Activated T-cell treated with anti-CD3 and anti-CD28 coated beads for 4 hours (primary cell): ENCODE data around the gene TUBA4B.

Experiments used
- DNase-seq: peaks from one replicate; pipeline ENCODE4 v3.0.0-alpha.2; 2020

Gene TUBA4B

GRCh38 chr2:219252900-219253752 is at the start of gene TUBA4B:
Gene TUBA4B, plus strand, starts transcription at chr2:219253243. Its CDS starts 165 bp downstream, at chr2:219253408.
- DNase-seq: peak; percentile 27

DNA sequence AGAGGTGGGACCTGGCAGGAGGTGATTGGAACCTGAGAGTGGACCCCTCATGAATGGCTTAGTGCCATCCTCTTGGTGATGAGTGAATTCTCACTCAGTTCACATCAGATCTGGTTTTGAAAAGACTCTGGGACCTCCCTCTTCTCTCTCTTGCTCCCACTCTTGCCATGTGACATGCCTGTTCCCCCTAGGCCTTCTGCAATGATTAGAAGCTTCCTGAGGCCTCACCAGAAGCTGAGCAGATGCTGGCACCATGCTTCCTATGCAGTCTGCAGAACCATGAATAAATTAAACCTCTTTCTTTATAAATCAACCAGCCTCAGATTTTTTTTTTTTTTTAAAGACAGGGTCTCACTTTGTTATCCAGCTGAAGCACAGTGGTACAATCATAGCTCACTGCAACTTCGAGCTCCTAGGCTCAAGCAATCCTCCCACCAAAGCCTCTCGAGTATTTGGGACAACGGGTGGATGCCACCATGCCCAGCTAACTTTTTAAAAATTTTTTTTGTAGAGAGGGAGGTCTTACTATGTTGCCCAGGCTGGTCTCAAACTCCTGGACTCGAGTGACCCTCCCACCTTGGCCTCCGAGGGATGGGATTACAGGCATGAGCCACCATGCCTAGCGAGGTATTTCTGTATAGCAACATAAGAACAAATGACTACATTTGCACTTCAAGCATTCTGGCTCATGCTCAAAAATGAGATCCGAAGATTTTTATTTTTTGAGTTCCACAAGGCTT is 48.4 kb upstream of the TUBA4B start:
- no peak for DNase-seq

GRCh38 chr2:219205165-219205538 is 47.9 kb upstream of the TUBA4B start:
- no peak for DNase-seq

DNA sequence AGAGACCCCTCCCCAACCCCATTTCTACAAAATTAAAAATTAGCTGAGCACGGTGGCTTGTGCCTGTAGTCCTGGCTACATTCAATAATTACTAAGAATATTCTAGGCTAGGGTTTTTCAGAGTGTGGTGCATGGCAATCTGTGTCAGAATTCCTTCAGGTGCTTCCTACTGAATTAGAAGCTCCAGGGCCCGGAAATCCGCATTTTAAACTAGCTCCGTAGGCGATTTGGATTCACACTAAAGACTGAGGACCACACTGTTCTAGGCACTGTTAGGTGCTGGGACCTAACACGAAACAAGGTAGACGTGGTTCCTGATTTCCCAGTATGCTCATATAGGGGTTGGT is 47.1 kb upstream of the TUBA4B start:
- no peak for DNase-seq

DNA sequence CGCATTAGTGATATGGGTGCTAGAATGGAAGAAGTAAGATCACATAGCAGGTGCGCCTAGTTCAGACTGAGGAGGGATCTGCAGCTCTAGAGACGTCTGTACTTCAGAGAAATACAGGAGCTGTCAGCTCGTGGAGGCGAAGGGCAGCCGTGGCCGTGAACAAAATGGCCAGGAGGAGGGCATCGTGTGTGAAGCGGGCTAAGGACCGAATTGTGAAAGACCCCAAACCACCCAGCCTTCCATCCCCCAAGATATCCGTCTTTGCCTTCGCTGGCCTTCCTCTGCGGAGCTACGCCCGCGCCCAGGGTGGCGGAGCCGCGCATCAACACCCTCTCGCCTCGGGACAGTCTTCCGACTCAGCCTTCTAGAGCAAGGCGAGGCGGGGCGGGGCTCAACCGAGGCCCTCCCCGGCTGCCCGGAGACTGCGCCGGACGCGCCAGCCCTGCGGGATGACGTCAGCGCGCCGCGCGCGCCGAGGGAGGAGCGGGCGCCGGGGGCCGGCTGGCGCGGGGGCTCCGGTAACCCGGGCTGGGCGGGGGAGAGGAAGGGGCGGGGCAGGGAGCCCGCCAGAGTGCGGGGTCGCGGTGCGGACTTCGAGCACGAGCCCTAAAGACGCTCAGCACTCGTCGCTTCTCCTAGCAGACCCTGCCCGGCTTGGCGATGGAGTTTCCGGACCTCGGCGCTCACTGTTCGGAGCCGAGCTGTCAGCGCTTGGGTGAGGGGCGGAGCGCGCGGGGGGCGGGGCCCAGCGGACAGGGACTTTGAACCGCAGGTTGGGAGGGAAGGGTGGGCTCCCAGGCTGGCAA is 46.5 kb upstream of the TUBA4B start, which contains the start of gene ZFAND2B:
Gene ZFAND2B, plus strand, starts transcription at position 455 of the 806 bp plus-strand sequence. Its CDS starts 206 bp downstream, at position 661.
- peak; percentile 92 for DNase-seq

DNA sequence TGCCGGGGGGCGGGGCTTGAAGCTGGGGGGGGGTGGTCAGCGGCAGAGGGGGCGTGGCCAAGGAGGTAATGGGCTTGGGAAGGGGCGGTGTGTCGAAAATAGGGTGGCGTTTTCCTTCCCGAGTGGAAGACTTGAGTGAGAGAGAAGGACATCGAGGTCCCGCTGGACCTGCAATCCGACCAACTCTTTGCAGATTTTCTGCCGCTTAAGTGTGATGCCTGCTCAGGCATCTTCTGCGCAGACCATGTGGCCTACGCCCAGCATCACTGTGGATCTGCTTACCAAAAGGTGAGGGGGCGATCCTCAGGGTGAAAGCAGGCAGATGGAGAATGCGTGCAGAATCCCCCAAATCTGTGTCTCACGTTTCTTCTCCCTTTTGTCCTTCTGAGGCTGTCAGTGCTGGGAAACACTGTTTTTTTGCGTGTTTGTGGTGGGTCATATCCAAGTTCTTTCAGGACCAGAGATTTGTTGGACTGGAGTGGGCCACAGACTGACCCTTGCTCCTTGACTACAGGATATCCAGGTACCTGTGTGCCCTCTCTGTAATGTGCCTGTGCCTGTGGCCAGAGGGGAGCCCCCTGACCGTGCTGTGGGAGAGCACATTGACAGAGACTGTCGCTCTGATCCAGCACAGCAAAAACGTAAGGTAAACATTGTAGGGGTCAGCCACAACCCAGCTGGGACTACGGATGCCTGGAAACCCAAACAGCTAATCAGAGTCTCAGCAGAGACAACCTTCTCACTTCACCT is 45.7 kb upstream of the TUBA4B start:
- DNase-seq: no peak

- DNase-seq: no peak
Measured at GRCh38 chr2:219207884-219208740, 44.9 kb upstream of the TUBA4B start.

DNA sequence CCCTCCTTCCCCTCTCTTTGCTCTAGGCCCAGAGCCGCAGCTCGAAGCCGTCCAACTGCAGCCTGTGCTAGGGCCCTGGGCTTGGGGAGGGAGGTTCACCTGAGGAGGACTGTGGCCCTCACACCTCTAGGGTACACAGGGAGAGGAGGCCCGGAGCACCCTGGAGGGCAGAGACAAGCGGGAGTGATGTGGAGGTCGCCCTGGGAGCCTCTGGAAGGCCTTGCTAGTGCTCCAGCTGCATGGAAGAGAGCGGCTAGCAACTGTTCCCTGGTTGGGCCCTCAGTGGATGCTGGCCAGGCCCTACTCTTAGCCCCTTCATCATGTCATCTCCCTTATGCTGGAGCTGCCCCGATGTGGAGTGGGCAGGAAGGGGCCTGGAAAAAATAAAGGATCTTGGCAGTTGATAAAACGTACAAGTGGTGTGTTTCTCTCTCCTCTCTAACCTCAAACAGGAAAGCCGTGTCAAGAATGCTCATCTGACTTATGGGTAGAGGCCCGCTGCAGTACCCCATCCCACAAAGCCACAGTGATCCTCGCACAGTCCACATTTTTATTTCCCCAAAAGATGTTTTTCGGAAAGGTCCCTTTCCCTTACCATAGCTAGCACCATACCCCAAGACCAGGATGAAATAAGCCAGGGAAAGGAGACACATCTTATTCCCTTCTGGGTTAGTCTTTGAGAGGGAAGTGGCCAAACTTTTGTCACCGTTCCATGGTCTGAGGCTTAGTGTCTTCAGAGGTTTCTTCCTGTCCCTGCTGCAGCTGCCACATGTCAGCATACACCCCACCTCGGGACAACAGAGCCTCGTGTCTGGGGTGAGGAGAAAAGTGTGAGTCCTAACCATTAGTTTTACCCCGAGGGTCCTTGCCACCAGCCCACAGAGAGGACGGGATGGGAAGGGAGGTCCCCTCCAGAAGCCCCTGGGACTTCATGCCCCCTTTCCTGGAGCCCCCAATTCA is 43.5 kb upstream of the TUBA4B start:
- no peak for DNase-seq

GRCh38 chr2:219210196-219210885 is 42.7 kb upstream of the TUBA4B start:
- DNase-seq: no peak

GRCh38 chr2:219210886-219211362 is 42.1 kb upstream of the TUBA4B start:
- no peak for DNase-seq

GRCh38 chr2:219213026-219213415 is 40.0 kb upstream of the TUBA4B start:
- no peak for DNase-seq

GRCh38 chr2:219213486-219214071 is 39.5 kb upstream of the TUBA4B start:
- DNase-seq: no peak

DNA sequence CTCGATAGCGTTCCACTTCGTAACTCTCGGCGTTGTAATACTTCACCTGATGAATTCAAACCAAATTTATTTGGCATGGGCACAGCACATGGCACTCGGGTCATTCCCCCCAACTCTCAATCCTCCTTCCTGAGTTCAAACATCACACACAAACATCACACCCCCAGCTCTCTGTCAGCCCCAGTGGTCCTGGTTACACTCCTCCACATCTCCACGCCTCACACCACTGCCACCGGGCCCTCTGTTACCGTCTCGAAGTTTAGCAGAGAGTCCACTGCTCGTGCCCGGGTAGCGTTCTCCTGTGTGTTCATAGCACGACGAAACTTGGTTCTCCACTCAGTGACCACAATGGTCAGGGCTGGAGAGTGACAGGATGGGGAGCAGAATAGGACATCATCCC is 38.9 kb upstream of the TUBA4B start:
- no peak for DNase-seq

GRCh38 chr2:219214786-219215185 is 38.3 kb upstream of the TUBA4B start:
- DNase-seq: no peak

DNA sequence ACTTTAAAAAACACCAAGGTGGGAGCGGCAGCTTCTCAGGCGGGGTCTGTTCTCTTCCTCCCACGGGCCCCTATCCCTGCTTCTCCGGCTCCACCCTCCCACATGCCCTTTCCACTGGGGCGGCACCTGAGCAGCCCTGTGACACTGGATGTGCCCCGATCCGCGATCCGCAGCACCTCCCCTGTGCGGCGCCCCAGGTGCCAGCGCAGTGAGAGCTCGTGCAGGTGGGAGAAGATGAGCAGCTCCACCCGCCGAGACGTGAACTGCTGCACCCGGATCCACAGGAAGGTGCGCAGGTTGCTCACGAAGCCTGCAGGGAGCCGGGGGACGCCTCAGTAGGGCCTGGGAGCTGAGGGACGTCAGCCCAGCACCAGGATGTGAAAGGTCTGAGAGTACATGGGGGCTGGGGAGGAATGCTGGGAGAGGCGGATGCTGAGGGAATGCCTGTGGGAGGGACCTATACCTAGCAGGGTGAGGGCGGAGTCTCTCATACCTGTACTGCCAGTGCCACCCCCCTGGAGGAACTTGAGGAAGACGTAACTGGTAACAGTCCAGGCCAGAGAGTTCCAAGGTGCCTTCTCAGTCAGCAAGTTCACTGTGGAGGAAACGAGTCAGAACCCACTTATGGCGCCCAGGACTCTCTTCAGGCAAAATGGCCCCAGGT is 37.0 kb upstream of the TUBA4B start:
- no peak for DNase-seq

GRCh38 chr2:219216535-219216915 is 36.5 kb upstream of the TUBA4B start:
- no peak for DNase-seq

- no peak for DNase-seq
Measured at GRCh38 chr2:219218217-219218731, 34.8 kb upstream of the TUBA4B start.
